GM23338 (cell line): ENCODE measurements around the gene MAP1LC3B. TPM values are rescaled to one million over a fixed set of nuclear protein-coding genes. Genes with fewer than 3 reads are reported as not detected.

Experiments
- ATAC-seq: fragments of 200-7000 bp; cut with Tn5 transposase; 3 replicates; pipeline ENCODE4 v1.9.1; 2020
- DNase-seq: peaks from one replicate; pipeline ENCODE4 v3.0.0-alpha.2; 2015; ENCODE audit warnings: low spot score
- H2AFZ ChIP-seq: fragments of 200-600 bp; sonication (generic); 2 replicates; pipeline ENCODE4 v1.8.0; 2016; ENCODE audit warnings: antibody characterized with exemption, mild to moderate bottlenecking, moderate library complexity
- H3F3A ChIP-seq: fragments of 200-600 bp; sonication (generic); replicated peaks from 2 replicates; pipeline ENCODE4 v1.8.0; 2017; ENCODE audit warnings: antibody characterized with exemption, mixed run types, low read depth
- H3K27ac ChIP-seq: fragments of 200-600 bp; sonication (generic); 2 replicates; pipeline ENCODE4 v1.6.1; 2016; ENCODE audit warnings: low read depth
- H3K27me3 ChIP-seq: fragments of 200-600 bp; sonication (generic); 2 replicates; pipeline ENCODE4 v1.8.0; 2016; ENCODE audit warnings: mild to moderate bottlenecking, mixed run types, moderate library complexity; ENCODE audit not compliant: insufficient read depth
- H3K36me3 ChIP-seq: fragments of 200-600 bp; sonication (generic); 2 replicates; pipeline ENCODE4 v1.8.0; 2016; ENCODE audit warnings: mild to moderate bottlenecking; ENCODE audit not compliant: insufficient read depth
- H3K4me1 ChIP-seq: fragments of 200-600 bp; sonication (generic); 2 replicates; pipeline ENCODE4 v1.8.0; 2016; ENCODE audit warnings: mild to moderate bottlenecking, moderate library complexity; ENCODE audit not compliant: insufficient read depth
- H3K4me2 ChIP-seq: fragments of 200-600 bp; sonication (generic); 2 replicates; pipeline ENCODE4 v1.7.1; 2017; ENCODE audit warnings: mixed run types
- H3K4me3 ChIP-seq: fragments of 200-600 bp; sonication (generic); 2 replicates; pipeline ENCODE4 v1.6.1; 2016; ENCODE audit warnings: mixed run types
- H3K79me2 ChIP-seq: fragments of 200-600 bp; sonication (generic); replicated peaks from 2 replicates; pipeline ENCODE4 v1.8.0; 2017; ENCODE audit warnings: mild to moderate bottlenecking; ENCODE audit not compliant: insufficient read depth
- H3K9me2 ChIP-seq: fragments of 200-600 bp; sonication (generic); 2 replicates; pipeline ENCODE4 v1.8.0; 2017; ENCODE audit not compliant: insufficient read depth
- H4K20me1 ChIP-seq: fragments of 200-600 bp; sonication (generic); replicated peaks from 2 replicates; pipeline ENCODE4 v1.8.0; 2017; ENCODE audit warnings: mild to moderate bottlenecking; ENCODE audit not compliant: insufficient read depth
- H3K27ac Mint-ChIP-seq: 2 replicates; pipeline ENCODE4 v1.8.0; 2020; ENCODE audit warnings: inconsistent platforms, mild to moderate bottlenecking, moderate library complexity, mixed read lengths
- H3K27me3 Mint-ChIP-seq: 3 replicates; pipeline ENCODE4 v1.8.0; 2022; ENCODE audit warnings: low read depth, mild to moderate bottlenecking, moderate library complexity, mixed read lengths, inconsistent platforms; ENCODE audit not compliant: insufficient read depth, poor library complexity
- H3K36me3 Mint-ChIP-seq: 3 replicates; pipeline ENCODE4 v1.8.0; 2021; ENCODE audit warnings: low read depth, mild to moderate bottlenecking, inconsistent platforms, moderate library complexity, mixed read lengths
- H3K4me1 Mint-ChIP-seq: 3 replicates; pipeline ENCODE4 v1.8.0; 2020; ENCODE audit warnings: mild to moderate bottlenecking, inconsistent platforms, mixed read lengths
- H3K4me3 Mint-ChIP-seq: 3 replicates; pipeline ENCODE4 v1.8.0; 2021; ENCODE audit warnings: moderate library complexity, mild to moderate bottlenecking, inconsistent platforms, mixed read lengths
- H3K9me3 Mint-ChIP-seq: 3 replicates; pipeline ENCODE4 v1.8.0; 2020; ENCODE audit warnings: moderate library complexity, mild to moderate bottlenecking, inconsistent platforms, mixed read lengths
- CREB1 ChIP-seq: fragments of 250-450 bp; sonication (Bioruptor Pico); IDR thresholded peaks from 2 replicates; pipeline ENCODE4 v1.5.0; 2020; ENCODE audit warnings: low read depth, mild to moderate bottlenecking, moderate library complexity
- CTCF ChIP-seq, 2 experiments: fragments of 200-600 bp in 1 of 2; sonication (generic) in 1 of 2; conservative IDR thresholded peaks; 2 replicates each; pipeline versions ENCODE4 v1.5.1 to v1.6.1; 2016 to 2017; ENCODE audit warnings: antibody characterized with exemption in 2 of 2, low read depth in 2 of 2, mild to moderate bottlenecking in 2 of 2, moderate library complexity in 1 of 2
- EZH2 ChIP-seq: fragments of 200-600 bp; sonication (generic); IDR thresholded peaks from one replicate; pipeline ENCODE4 v1.8.0; 2017; ENCODE audit warnings: antibody characterized with exemption, mild to moderate bottlenecking, low read depth; ENCODE audit not compliant: unreplicated experiment
- EZH2phosphoT487 ChIP-seq: fragments of 200-600 bp; sonication (generic); IDR thresholded peaks from one replicate; pipeline ENCODE4 v1.8.1; 2018; ENCODE audit warnings: antibody characterized with exemption; ENCODE audit not compliant: unreplicated experiment
- JUNB ChIP-seq: IDR thresholded peaks from one replicate; pipeline ENCODE4 v1.6.1; 2016; ENCODE audit warnings: antibody characterized with exemption; ENCODE audit not compliant: unreplicated experiment
- NANOG ChIP-seq: IDR thresholded peaks from 2 replicates; pipeline ENCODE4 v1.6.1; 2016; ENCODE audit warnings: antibody characterized with exemption, borderline replicate concordance
- POLR2AphosphoS5 ChIP-seq: IDR thresholded peaks from 2 replicates; pipeline ENCODE4 v1.6.1; 2016; ENCODE audit warnings: antibody characterized with exemption, low read depth
- REST ChIP-seq: IDR thresholded peaks from one replicate; pipeline ENCODE4 v1.6.1; 2018; ENCODE audit warnings: antibody characterized with exemption; ENCODE audit not compliant: unreplicated experiment
- STAT1 ChIP-seq: IDR thresholded peaks from one replicate; pipeline ENCODE4 v1.6.1; 2016; ENCODE audit warnings: antibody characterized with exemption; ENCODE audit not compliant: unreplicated experiment
- ZNF114 ChIP-seq: fragments of 250-450 bp; sonication (Bioruptor Pico); IDR thresholded peaks from 2 replicates; pipeline ENCODE4 v1.5.0; 2020; ENCODE audit warnings: mild to moderate bottlenecking, moderate library complexity
- ZNF331 ChIP-seq: fragments of 250-450 bp; sonication (Bioruptor Pico); IDR thresholded peaks from 2 replicates; pipeline ENCODE4 v1.5.0; 2020; ENCODE audit warnings: low read depth, mild to moderate bottlenecking, moderate library complexity
- ZNF462 ChIP-seq: fragments of 250-450 bp; sonication (Bioruptor Pico); IDR thresholded peaks from 2 replicates; pipeline ENCODE4 v1.5.0; 2020; ENCODE audit warnings: mild to moderate bottlenecking, moderate library complexity
- polyA plus RNA-seq: library from polyadenylated mRNA; unstranded; fragments of >200 nt; fragmentation: Nextera tagmentation; extraction: Ambion mirVana; gene quantifications from 2 replicates; pipeline ENCODE4 v1.2.1, GENCODE V29; 2016
- total RNA-seq: library from RNA; depleted of rRNA; stranded (reverse); fragments of >200 nt; shearing (Covaris generic); gene quantifications from 2 replicates; pipeline ENCODE4 v1.2.3, GENCODE V29; 2014

Gene MAP1LC3B
- total and polyA plus RNA-seq, 2 experiments from 2014 or later, result 35.9 to 80.2 TPM

GRCh38 chr16:87406495-87407088 lies 14.5 kb downstream of the MAP1LC3B start:
- H3K4me3 Mint-ChIP-seq, result no peak overlapping the region
- H3K27me3 Mint-ChIP-seq, result peaks cover 4% of the 10 kb centered on the region
- Histone ChIP-seq H3K27ac (no peak overlapping the region), H2AFZ (no peak overlapping the region), H3K27me3 (no peaks in the 10 kb centered on the region), H3K9me2 (no peaks in the 10 kb centered on the region), H3F3A (0 out of 2 replicates have a peak, but pooled peaks cover 3% of the 10 kb centered on the region), H3K79me2 (no peaks in the 10 kb centered on the region), H3K4me2 (no peak overlapping the region), H3K36me3 (peaks cover 8% of the 10 kb centered on the region; the same call in 1 of the 2 replicates), H3K4me3 (no peak overlapping the region), H4K20me1 (peaks cover 15% of the 10 kb centered on the region), H3K4me1 (no peaks in the 10 kb centered on the region)
- DNase-seq (no peak), ATAC-seq (no peak)
- H3K36me3 Mint-ChIP-seq, result peaks cover 51% of the 10 kb centered on the region
- H3K4me1 Mint-ChIP-seq, result peaks cover 3% of the 10 kb centered on the region; the same call in 1 of the 3 replicates
- H3K27ac Mint-ChIP-seq, result no peak overlapping the region
- H3K9me3 Mint-ChIP-seq, result no peaks in the 10 kb centered on the region
- TF ChIP-seq ZNF331, result no peak
- no peak for TF ChIP-seq REST
- TF ChIP-seq POLR2AphosphoS5, result no peak
- TF ChIP-seq CREB1 (CRISPR knock-in tag), result no peak
- TF ChIP-seq ZNF114 (CRISPR knock-in tag), result no peak
- no peak for TF ChIP-seq STAT1
- TF ChIP-seq EZH2, result no peak
- no peak for TF ChIP-seq CTCF (conservative IDR thresholded peaks at IDR 0.05; ENCODE audit: low read depth in 2 of 2)
- TF ChIP-seq ZNF462 (CRISPR knock-in tag), result no peak
- TF ChIP-seq EZH2phosphoT487, result no peak
- no peak for TF ChIP-seq JUNB
- TF ChIP-seq NANOG, result no peak
